GM21717 (cell line): ENCODE data around the gene CCR9.

ENCODE experiments used
- ATAC-seq: cut with Tn5 transposase; IDR thresholded peaks from one replicate; pipeline ENCODE4 v1.9.1; 2021; ENCODE audit warnings: mild to moderate bottlenecking, moderate library complexity; ENCODE audit not compliant: unreplicated experiment

Gene CCR9

GRCh38 chr3:45907769-45908705 is 21.7 kb downstream of the CCR9 start:
- ATAC-seq, result no peak

- ATAC-seq, result no peak
Observed at GRCh38 chr3:45908761-45909160, 22.4 kb downstream of the CCR9 start.

- no peak for ATAC-seq
Observed at GRCh38 chr3:45909542-45909941, 23.2 kb downstream of the CCR9 start.

GRCh38 chr3:45910892-45911291 is 24.5 kb downstream of the CCR9 start:
- ATAC-seq, result no peak

- no peak for ATAC-seq
Observed at GRCh38 chr3:45911511-45912226, 25.3 kb downstream of the CCR9 start.

- no peak for ATAC-seq
Observed at GRCh38 chr3:45912435-45912834, 26.1 kb downstream of the CCR9 start.

GRCh38 chr3:45914362-45915058 is 28.2 kb downstream of the CCR9 start:
- no peak for ATAC-seq

GRCh38 chr3:45915059-45915439 is 28.7 kb downstream of the CCR9 start:
- ATAC-seq, result no peak

GRCh38 chr3:45915518-45916231 is 29.3 kb downstream of the CCR9 start:
- peak; percentile 85 for ATAC-seq

- ATAC-seq, result no peak
Observed at GRCh38 chr3:45917146-45917898, 31.0 kb downstream of the CCR9 start.

GRCh38 chr3:45921158-45922038 is 35.1 kb downstream of the CCR9 start:
- no peak for ATAC-seq

- ATAC-seq, result no peak
Observed at GRCh38 chr3:45922039-45922326, 35.6 kb downstream of the CCR9 start.

GRCh38 chr3:45922950-45923590 is 36.7 kb downstream of the CCR9 start:
- no peak for ATAC-seq

GRCh38 chr3:45923755-45924154 is 37.4 kb downstream of the CCR9 start:
- no peak for ATAC-seq

- no peak for ATAC-seq
Observed at GRCh38 chr3:45927881-45928280, 41.5 kb downstream of the CCR9 start.

- ATAC-seq, result no peak
Observed at GRCh38 chr3:45929042-45929679, 42.8 kb downstream of the CCR9 start.

GRCh38 chr3:45931496-45931895 is 45.2 kb downstream of the CCR9 start:
- no peak for ATAC-seq

GRCh38 chr3:45932112-45932511 is 45.8 kb downstream of the CCR9 start:
- no peak for ATAC-seq
